Panc1 (cell line): Measurements from ENCODE around the gene RIPPLY1.

Source experiments
- POLR2AphosphoS5 ChIP-seq: IDR thresholded peaks from 2 replicates; pipeline ENCODE4 v1.6.1; 2012; ENCODE audit warnings: mild to moderate bottlenecking, low read depth, low read length, moderate library complexity
- TF ChIP-seq, protein P1 (sequence below): fragments of 450-650 bp; IDR thresholded peaks from 2 replicates; pipeline ENCODE4 v1.5.1; 2017; ENCODE audit warnings: mild to moderate bottlenecking

DNA sequence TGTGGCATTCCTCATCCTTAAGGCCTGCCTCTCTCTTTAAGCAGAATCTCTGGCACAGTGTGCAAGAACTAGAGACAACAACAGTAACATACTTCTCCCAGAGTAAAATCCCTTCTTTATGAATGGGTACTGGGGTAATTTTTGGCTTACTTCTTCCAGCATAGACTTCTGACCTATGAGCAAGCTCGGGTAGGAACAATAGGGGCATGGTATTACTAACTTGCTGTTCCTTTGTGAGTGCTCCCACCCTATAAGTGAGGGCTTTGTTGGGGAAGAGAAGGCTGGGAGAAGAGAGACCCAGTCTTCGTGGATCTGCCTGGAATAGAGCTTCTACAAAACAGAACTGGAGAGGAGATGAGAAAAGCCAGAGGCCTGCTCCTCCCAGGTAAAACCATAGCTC, 47.2 kb upstream of the RIPPLY1 start:
- TF ChIP-seq, protein P1, sequence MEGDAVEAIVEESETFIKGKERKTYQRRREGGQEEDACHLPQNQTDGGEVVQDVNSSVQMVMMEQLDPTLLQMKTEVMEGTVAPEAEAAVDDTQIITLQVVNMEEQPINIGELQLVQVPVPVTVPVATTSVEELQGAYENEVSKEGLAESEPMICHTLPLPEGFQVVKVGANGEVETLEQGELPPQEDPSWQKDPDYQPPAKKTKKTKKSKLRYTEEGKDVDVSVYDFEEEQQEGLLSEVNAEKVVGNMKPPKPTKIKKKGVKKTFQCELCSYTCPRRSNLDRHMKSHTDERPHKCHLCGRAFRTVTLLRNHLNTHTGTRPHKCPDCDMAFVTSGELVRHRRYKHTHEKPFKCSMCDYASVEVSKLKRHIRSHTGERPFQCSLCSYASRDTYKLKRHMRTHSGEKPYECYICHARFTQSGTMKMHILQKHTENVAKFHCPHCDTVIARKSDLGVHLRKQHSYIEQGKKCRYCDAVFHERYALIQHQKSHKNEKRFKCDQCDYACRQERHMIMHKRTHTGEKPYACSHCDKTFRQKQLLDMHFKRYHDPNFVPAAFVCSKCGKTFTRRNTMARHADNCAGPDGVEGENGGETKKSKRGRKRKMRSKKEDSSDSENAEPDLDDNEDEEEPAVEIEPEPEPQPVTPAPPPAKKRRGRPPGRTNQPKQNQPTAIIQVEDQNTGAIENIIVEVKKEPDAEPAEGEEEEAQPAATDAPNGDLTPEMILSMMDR: no peak
- no peak for TF ChIP-seq POLR2AphosphoS5
